GM19035 (cell line): ENCODE results near the gene OTULIN.

Source experiments
- ATAC-seq: cut with Tn5 transposase; IDR thresholded peaks from one replicate; pipeline ENCODE4 v1.9.1; 2021; ENCODE audit not compliant: unreplicated experiment

OTULIN gene

DNA sequence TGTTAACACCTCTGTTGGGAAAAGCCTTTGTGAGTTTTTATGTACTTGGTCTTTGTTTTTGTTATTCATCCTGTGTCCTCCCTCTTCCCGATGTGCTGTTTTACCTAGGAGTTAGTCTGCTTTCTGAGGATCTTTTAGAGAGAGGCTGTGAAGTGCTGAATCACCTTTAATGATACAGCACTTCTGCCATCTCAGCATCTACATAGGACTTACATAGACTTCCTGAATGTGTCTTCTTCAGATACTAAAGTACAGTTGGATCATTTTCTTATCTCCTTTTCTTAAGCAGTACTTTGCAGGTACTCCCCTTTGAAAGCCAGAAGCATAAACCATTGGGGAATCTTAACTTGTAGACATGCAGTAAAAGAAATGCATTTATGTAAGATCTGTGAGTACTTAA lies 31.5 kb downstream of the OTULIN start:
- no peak for ATAC-seq

DNA sequence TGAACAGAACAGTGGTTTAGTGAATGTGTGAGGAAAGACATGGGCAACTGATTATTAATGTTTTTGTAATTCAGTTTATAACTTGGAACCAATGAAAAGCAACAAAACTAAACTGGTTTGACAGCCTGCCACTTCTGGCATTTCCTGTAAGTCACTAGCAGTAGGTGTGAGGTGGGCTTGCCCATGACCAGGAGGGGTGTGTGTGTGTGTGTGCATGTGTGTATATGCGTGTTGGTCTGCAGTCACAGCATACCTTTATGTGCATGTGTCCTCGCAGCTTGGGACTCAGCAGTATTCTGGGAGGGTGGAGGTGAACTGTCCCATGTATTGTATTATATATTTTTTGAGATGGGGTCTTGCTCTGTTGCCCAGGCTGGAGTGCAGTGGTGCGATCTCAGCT lies 32.3 kb downstream of the OTULIN start:
- ATAC-seq = no peak

DNA sequence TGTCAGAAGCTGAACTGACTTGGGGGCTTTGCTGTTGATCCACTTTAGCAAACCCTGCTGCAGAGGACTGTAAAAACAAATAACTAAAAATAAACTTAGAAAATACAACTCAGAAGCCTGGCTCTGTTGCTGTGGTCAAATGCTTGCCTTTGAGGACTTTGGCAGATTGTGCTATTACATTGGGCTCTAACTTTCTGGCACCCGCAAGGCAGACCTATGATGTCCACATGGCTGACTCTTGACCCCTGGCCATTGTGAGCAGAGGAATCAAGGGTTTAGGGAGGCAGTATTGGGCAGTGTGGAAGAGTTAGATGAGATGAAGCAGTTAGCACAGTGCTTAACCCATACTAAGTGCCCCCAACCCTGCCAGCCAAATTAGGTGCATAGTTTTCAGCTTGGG lies 34.0 kb downstream of the OTULIN start:
- ATAC-seq = no peak

DNA sequence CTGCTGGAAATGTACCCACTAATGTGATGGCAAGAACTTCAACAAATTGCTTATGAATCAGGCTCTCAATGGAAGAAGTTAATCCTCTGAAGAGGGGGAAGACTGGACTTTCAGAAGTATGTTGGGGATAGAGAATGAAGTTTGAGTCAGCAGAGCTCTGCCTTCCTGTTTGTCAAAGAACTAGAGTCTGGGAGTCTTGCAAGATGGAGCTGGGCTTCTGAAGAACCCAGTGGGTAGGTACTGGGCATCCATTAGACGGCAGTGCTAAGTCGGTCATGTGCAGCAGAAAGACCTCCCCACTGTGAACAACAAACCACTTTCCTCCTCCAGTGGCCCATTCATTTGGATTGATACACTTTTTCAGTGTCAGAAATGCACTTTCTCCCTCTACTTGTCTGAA lies 34.6 kb downstream of the OTULIN start:
- no peak for ATAC-seq

DNA sequence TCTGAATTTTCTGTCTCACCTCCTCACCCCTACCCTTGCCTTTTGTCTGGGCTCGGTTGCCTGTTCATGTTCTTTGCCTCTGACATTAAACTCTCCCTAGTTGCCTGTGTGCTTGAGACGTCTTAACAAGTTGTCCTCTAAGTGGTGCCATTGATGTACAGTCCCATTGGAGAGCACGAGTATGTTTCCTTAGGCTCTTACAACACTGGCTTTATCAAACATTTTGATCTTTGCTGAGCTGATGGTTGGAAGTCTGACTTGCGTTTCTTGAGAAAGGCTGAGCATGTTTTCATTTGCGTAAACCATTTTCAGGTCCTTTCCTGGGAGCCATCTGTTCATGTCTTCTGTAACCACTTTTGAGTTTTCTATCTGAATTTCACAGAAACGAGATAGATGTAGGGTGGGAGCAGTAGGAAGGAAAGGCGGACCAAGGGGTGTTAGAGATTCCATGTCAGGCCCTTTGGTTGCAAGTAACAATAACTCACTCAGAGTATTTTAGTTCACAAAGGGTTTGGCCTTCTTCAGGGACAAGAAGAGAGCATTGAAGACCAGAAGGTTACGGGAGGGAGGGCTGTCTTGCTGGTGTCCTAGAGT lies 35.4 kb downstream of the OTULIN start:
- ATAC-seq = no peak

DNA sequence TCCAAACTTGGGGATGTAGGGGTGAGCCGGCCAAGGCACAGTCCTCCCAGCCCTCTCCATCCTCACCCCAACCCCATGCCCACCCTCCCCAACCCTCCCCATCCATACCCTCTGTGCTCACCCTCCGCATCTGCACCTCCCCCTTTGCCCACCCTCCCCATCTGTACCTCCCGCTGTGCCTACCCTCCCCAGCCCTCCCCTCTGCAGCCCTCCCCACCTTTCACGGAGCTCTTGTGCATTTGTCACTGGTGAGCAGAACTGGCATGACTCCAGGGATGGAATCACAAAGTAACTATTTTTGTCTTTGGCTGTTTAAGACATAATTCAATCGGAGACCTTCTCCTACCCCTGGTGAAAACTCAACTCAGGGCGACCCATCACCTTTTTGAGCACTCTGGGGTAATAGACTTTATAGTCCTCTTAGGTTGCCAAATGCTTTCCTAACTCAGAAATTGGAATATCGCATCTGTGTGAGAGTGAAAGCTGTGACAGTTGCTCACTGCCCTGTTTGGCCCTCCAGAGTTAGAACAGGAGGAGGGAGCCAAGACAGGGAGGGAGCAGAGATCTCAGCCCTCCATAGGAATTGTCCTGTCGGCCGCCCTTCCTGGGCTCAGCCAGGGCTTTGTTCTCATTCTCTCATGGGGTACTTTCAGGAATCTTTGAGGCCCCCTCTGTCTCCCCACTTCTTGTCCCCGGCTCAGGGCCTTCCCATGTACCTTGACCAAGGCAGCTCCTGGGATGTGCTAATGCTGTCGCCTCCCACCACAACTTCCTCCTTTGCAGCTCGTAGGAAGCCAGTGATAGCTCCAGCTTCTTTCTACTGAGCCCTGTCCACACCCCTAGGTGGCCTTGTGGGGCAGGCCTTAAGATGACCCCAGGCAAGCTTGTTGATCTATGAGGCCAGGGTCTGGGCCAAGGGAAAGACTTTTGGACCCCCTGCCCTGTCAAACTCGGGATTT lies 36.2 kb downstream of the OTULIN start:
- ATAC-seq = no peak

DNA sequence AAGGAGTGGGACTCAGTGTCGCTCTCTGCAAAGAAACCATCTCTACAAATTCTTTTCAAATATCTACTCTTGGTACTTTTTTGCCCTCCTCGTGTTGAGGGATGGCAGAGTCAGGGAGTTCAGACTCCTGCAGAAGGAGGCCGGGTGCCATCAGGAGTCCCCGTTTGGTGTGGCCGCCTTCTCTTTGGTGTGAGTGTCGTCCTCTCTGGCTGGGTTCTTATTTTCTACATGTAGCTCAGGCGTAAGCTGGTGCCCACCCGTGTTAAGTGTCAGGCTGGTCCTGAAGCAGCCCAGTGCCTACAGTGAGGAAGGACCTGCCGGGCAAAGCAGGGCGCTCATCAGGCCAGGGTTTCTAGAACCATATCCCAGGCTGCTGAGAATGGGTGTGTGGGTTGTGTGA lies 37.0 kb downstream of the OTULIN start:
- ATAC-seq = no peak

DNA sequence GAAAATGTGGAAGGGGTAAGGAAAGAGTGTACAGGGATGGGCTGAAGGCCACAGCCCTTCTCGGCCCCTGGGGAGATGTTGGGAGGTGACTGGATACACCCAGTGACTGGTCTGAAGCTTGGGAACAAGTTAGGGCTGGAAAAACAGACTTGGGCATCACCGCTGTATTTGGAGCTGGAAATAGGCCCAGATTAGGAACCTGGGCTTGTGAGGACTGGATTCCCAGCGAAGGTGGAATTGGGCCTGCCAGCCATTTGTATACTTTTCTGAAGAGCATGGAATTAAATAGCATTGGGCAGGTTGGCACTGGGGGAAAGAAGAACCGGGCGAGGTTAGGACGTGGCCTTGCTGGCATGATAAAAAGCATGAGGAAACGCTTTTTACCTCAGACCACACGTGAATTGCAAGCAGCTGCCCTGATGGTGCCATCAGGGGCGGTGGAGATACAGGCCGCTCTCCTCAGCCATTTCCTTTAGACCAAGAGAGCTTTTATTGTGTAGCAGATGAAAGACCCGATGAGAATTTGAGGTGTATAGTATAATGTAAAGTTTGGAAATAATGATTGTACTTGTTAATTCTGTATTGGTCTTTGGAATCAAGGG lies 37.8 kb downstream of the OTULIN start:
- ATAC-seq = no peak

DNA sequence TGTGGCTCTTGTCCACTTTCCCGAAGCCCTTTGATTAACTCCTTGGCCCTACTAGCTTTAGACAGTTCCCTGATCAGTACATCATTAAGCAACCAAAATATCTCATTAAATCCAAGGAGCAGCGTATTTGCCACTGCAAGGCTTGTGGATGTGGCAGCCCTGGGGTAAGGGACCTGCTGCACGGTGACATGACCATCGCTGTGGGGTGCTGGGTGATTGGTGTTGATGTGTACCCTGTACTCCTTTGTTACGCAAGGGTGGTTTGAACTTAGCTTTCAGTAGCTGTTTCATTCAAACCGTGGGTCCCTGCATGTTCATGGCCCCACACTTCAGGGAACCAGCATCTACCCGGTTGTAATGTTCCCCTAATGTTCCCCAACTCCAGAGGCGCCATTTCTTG lies 41.0 kb downstream of the OTULIN start:
- no peak for ATAC-seq

DNA sequence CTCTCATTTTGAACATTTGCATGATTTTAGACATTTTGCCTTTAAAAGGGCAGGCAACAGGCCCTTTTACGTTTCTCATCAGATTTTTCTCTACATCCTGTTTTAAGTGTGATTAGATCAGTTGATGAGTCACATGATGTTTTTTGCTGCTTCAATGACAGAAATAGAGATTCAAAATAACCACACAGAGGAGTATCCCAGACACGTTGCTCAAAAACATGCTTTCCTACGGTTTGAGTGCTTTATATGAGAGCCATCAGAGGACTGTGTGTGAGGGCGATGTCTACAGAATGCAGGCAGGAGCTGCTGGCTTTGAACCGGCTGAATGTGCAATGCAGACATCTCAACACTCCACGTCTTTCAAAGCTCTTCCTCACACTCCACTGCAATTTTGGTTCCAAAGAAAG lies 42.1 kb downstream of the OTULIN start:
- ATAC-seq = no peak

DNA sequence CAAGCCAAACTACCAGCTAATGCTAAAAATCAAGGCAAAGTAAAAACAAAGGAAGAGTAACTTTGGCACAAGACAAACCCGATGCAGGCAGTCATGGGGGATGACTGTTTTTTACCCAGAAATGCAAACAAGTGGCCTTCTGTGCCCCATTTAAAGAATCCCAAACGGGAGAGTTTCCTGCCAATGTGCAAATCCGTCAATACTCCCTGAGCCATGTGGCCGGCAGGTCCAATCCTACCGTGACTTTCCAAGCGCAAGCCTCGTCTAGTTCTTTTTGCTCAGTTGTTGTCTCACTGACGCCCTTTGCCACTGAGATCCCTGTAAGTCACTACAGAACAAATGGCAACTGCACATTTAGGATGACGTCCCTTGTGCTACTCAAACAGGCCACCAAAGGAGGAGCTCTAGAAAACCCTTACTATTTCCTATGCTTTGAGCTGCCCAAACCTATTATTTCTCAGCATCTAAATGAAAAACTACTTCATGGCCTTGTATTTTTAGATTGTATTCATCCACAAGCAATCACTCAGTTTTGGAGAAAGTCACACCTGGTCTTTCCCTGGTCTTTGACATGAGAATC lies 43.4 kb downstream of the OTULIN start:
- no peak for ATAC-seq

DNA sequence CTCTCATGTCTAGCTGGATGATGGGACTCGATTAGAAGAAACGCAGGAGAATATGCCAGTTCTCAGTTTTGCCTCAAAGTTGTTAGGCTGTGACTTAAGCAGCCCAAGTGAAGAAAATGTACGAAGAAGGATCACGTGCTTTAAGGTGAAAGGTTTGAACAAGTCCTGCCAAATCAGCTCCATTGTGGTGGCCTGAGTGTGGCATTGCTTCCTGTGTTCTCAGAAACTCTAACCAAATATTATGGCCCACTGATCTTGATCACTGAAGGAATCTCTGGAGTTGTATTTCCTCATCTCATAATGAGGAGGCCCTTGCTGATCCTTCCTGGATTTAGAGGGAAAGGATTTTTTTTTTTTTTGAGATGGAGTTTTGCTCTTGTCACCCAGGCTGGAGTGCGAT lies 44.0 kb downstream of the OTULIN start:
- no peak for ATAC-seq

DNA sequence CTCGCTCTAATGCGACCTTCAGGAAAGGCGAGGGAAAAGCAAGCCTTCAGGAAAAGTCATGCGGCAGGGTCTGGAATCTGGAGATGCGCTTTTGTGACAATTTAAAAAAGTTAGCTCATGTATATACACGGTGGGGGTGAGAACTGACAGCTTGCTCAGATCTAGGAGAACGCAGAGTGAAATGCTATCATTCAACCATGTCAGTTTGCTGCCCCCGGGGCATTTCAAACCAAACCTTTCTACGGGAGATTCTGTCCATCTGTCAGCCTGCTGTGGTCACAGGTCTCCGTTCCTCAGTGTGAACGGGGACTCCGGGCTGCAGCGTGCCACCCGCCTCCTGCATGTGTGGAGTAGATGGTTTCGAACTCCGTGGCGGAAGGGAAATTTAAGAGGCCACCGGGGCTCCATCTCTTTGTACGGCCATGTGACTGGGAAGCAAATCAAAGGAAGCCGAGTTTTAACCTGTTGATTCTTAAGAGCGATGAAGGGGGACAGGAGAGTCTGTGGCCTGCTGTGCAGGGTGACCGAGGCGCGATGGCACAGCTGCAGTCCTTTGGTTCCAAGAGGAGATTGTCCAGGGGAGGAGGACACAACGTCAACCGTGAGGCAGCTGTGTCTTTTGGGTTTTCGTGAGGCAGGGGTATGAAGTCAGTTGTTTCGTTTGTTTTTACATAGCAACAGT lies 45.9 kb downstream of the OTULIN start:
- no peak for ATAC-seq

DNA sequence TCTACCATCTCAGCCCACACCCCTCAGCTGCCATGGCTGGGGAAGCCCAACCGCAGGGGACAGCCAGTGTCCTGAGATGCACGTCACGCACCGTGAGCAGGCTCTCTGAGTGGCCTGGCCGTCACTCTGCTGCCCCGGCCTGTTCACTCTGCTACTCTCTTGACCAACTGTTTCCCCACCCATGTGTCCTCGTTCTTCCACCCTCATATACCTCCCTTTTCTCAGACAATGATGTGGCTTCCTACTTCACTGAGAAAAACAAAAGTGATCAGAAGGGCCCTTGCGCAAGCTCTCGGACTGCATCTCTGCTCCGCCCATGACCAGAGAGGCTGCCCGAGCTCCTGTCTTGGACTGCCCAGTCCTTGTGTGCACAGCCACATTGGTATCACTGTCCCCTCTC lies 47.6 kb downstream of the OTULIN start:
- ATAC-seq = no peak

DNA sequence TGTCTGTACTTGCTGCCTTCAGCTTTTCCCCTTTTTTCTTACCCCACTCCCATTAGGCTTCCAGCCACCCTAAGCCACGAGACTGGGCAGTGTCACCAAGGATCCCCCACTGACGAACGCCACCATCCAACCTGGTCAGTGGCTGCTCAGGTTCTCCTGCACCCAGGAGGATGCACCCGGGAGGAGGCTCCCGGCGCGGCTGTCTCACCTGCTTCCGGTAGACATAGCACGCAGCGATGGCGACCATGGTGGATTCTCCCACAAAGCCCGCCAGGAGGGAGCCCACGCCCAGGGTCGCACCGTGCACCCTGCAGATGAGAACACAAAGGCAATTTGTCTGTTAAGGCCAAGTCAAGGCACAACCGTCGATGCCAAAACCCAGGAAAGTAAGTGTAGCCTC lies 48.1 kb downstream of the OTULIN start:
- ATAC-seq = no peak

DNA sequence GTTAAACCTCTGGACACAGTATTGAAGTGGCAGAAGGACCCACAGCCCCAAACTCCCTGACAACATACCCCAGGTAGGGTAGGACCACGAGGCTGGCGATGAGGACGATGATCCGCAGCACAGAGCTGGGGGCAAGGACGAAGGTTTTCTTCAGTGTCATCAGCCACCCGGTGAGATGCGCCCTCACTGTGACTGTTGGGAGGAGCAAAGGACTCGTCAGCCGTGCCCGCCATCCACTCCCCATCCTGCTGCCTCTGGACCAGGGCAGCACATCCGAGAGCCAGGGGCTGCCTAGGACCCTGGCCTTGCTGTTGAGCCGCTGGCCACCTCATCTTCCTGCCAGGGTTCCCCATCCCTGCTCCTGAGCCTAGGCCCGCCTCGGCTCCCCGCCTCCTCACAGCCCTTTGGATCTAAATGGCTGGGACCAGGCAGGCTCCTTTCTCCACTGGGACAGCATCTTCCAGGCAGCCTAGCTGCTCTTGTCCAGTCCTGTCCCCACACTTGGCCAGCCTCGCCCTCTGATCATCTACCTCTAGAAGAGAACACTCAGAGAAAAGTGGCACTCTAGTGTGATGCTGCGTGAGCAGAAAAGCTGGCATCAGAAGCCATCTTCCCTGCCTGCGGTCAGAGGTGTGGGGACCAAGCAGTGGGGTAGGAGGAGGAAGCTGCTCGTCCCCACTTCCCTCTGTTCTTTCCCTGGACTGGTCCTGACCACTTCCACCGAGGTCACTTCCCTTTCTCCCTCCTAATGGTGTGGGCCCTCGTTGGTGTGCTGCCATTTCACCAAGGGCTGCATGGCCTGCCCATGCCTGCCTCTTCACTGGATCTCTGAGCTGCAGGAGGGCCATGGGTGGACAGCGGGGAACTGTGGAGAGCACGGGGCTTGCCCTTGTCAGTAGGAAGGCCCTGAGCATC lies 49.2 kb downstream of the OTULIN start:
- no peak for ATAC-seq

DNA sequence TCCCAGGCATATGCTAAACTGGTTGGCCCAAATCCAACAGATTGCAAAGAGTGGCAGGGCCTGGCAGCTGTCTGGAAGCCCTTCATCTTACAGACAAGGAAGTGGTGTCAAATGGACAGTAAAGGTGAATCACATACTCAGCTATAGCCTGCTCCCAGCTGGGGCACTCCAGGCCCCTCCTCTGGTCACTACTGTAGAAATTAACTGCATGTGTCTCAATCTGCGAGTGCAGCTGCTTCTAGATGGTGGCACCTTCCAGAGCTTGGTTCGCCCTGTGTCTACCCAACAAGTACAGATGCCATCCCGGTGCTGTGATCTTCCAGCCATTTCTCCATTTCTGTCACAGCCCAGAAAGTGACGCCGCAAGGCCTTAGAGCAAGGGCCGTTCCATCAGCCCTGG lies 50.2 kb downstream of the OTULIN start:
- ATAC-seq = no peak

DNA sequence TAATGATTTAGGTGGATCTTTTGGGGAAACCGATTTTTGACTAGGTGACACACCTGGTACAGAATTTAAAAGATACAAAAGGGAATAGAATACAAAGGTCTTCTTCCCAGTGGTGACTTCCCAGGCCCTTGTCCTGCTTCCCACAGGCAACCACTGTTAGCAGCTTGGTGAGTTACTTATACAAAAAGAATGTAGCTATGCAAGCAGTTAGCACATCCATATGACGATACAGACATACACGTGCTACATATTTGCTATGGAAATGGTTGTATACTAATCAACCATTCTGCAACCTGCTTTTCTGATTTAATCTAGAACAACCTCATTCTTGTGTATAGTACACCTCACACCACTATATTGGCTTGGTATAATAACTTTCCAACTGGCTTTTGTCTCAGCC lies 51.0 kb downstream of the OTULIN start:
- no peak for ATAC-seq

DNA sequence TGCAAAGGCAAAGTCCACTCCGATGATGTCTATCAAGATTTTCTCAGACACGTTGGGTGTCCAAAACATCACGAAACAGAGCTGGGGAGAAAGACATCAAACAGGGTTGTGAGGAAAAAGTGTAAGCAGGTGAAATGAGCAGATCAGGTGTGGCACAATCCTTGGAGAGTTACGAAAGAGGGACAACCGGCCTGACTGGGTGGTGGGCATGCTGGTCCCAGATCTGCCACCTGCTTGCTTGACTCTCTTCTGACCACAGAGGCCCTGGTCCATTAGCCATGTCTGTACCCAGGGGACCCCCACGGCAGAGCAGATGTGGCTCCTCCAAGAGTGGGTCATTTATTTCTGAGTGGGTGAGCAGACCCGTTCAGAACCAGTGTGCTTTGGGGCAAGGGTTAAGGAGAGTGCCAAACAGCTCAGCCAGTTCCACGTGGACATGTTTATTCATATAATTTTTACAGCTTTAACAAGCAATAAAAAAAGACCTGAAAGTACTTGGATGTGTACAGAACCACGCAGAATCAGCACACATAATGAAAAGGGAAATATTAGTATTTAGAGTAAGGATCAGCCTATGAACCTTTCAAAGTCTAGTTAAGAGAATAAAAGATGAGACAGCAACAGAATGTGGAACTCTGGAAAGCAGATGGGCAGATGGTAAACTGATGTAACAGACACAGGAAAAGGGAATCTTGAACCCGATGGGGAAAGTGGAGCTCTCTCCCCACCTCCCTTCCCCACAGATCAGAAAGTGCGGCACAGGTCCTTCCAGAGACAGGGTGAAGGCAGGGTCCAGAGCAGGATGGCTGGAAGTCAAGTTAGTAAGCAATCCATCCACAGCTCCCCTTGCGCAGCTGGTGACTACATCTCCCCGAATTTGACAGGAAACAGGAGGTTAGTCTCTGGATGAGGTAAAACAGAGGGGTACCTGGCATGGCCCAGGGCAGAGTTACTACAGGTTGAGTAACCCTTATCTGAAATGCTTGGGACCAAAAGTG lies 52.5 kb downstream of the OTULIN start:
- ATAC-seq = no peak
